GM10266 (cell line): ENCODE data around the gene SLC13A3.

Source experiments
- DNase-seq: peaks from one replicate; pipeline ENCODE4 v3.0.0; 2012; ENCODE audit errors: extremely low spot score
- TF ChIP-seq, protein P1 (sequence below): IDR thresholded peaks from 2 replicates; pipeline ENCODE4 v1.5.1; 2012; ENCODE audit warnings: mild to moderate bottlenecking, low read depth; ENCODE audit not compliant: control insufficient read depth, insufficient read depth; ENCODE audit errors: missing control alignments

SLC13A3 gene

DNA sequence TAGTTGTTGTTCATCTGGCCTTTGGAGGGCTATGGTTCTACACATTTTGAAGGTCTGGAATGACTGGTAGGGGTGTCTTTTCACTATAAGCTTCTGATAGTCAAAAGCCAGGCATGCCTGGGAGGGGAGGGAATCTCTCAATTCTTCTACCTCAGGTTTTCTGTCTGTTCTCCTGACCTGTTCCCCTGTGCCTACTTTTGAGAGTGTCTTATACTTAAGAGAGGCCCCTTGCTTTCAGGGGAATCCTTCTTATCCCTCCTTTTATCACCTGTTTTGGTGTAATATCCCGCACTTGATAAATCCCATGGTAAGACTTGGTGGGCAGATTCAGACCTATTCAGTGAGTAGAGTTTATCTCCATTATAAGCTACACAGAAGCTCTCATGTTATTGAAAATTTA is 10.4 kb upstream of the SLC13A3 start:
- no peak for DNase-seq
- TF ChIP-seq, protein P1, sequence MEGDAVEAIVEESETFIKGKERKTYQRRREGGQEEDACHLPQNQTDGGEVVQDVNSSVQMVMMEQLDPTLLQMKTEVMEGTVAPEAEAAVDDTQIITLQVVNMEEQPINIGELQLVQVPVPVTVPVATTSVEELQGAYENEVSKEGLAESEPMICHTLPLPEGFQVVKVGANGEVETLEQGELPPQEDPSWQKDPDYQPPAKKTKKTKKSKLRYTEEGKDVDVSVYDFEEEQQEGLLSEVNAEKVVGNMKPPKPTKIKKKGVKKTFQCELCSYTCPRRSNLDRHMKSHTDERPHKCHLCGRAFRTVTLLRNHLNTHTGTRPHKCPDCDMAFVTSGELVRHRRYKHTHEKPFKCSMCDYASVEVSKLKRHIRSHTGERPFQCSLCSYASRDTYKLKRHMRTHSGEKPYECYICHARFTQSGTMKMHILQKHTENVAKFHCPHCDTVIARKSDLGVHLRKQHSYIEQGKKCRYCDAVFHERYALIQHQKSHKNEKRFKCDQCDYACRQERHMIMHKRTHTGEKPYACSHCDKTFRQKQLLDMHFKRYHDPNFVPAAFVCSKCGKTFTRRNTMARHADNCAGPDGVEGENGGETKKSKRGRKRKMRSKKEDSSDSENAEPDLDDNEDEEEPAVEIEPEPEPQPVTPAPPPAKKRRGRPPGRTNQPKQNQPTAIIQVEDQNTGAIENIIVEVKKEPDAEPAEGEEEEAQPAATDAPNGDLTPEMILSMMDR: no peak

DNA sequence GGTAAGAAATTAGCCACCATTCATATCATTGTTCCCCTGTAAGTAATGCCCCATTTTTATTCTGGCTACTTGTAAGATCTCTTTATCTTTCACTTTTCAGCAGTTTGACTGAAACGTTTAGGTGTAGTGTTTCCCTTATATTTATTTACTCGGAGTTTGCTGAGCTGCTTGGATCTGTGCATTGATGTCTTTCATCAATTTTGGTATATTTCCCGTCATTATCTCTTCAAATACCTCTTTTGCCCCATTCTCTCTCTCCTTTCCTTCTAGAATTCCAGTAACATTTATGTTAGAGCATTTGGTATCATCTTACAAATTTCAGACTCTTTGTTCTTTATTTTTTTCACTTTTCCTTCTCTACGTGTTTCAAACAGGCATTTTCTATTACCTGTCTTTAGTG is 9.2 kb upstream of the SLC13A3 start:
- no peak for DNase-seq

DNA sequence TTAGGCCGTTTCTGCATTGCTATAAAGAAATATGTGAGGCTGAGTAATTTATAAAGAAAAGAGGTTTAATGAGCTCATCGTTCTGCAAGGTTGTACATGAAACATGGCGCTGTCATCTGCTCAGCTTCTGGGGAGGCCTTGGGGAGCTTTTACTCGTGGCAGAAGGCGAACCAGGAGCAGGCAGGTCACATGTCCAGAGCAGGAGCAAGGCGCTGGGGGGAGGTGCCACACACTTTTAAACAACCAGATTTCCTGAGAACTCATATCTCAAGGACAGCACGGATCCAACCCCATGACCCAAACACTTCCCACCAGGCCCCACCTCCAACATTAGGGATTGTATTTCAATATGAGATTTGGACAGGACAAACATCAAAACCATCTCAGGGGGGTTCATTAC is 6.4 kb upstream of the SLC13A3 start:
- DNase-seq: no peak
- TF ChIP-seq, protein P1: no peak

More for the DNA sequence above, 9.2 kb upstream of the SLC13A3 start:
- TF ChIP-seq, protein P1: no peak

DNA sequence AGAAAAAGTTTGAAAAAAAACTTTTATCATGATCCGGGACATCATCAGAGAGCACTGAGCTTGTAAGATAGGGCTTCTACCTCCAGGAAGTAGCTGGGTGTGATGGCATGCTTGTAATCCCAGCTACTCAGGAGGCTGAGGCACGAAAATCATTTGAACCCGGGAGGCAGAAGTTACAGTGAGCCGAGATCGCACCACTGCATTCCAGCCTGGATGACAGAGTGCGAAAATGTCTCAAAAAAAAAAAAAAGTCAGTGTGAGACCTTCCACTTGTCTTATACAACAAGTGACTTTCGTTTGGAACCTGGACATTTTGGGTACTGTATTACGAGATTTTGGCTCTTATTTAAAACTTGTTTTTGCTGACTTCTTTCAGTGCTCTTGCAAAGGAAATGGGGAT is 5.9 kb upstream of the SLC13A3 start:
- TF ChIP-seq, protein P1: no peak
- DNase-seq: no peak

DNA sequence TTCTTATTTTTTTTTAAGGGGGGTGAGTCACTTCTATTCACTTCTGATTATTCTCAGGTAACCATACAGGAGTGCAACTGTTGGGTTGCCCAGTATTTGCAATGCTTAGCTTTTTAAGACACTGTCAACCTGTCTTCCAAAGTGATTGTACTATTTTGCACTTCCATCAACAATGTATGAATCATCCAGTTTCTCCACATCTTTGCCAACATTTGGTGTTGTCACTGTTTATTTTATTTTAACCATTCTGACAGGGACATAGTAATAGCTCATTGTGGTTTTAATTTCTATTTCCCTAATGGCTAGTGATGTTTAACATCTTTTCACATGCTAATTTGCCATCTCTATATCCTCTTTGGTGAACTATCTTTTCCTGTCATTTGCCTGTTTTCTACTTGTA is 1.4 kb upstream of the SLC13A3 start:
- TF ChIP-seq, protein P1: no peak
- no peak for DNase-seq

DNA sequence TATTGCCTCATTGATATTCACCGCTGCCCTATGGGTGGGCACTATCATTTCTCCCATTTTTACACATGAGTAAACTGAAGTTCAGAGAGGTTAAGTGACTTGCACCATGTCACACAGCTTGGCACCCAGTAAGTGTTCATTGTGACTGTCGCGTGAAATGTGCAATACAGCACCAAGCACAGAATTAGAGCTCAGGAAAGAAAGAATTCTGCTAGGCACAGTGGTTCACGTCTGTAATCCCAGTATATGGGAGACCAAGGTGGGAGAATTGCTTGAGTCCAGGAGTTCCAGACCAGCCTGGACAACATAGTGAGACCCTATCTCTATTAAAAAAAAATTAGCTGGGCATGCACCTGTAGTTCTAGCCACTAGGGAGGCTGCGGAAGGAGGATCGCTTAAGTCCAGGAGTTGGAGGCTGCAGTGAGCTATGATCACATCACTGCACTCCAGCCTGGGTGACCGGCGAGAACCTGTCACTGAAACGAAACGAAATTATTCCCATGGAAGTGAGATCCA is 626 bp downstream of the SLC13A3 start:
- no peak for DNase-seq
- TF ChIP-seq, protein P1: no peak

DNA sequence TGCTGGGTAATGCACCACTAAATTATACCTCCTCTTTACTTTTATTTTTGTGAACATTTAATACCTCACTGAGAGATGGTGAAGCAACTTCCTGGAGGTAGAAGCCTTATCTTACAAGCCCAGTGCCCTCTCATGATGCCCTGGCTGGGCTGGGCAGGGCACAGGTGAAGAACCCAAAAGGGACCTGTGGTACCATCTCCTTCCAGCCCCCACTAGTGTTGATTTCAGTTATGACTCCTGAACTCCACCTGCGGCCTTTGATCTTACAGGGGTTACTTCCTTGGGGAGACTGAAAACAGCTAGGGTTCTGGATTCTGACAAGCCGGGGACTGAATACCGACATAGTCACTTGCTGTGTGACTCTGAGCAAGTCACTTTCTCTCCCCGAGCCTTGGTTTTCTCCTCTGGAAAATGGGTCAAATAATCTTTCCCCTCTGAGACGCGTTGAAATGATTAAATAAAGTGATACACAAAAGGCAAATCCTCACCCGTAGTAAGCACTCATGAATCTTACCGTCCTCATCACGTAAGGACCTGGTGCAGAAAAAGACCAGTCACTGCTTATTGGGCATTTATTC is 1.2 kb downstream of the SLC13A3 start:
- no peak for DNase-seq
- TF ChIP-seq, protein P1: no peak
